Loucy (cell line): ENCODE results near the gene PCCA.
A peak's percentile ranks its signal among the peaks of the same experiment; 100 is the strongest.
"Not testable (repeated sequence)": the region's sequence is repeated elsewhere in the genome, so short reads cannot be mapped to it uniquely, and the experiment has no call there.

ENCODE experiments used
- H2AFZ ChIP-seq: fragments of 200-600 bp; sonication (generic); 2 replicates; pipeline ENCODE4 v1.6.0; 2016; ENCODE audit warnings: antibody characterized with exemption, mild to moderate bottlenecking, low read length, moderate library complexity
- H3F3A ChIP-seq: fragments of 200-600 bp; 2 replicates; pipeline ENCODE4 v1.6.0; 2016; ENCODE audit warnings: antibody characterized with exemption, low read depth, mild to moderate bottlenecking
- H3K27me3 ChIP-seq: fragments of 200-600 bp; sonication (generic); 2 replicates; pipeline ENCODE4 v1.6.1; 2014; ENCODE audit warnings: low read length, mild to moderate bottlenecking; ENCODE audit not compliant: insufficient read depth, poor library complexity, severe bottlenecking
- H3K36me3 ChIP-seq: fragments of 200-600 bp; sonication (generic); 2 replicates; pipeline ENCODE4 v1.6.1; 2016; ENCODE audit warnings: low read length; ENCODE audit not compliant: insufficient read depth
- H3K4me1 ChIP-seq: fragments of 200-600 bp; sonication (generic); 2 replicates; pipeline ENCODE4 v1.5.1; 2014; ENCODE audit warnings: low read length, mild to moderate bottlenecking; ENCODE audit not compliant: insufficient read depth, poor library complexity, severe bottlenecking
- H3K4me2 ChIP-seq: fragments of 200-600 bp; sonication (generic); 2 replicates; pipeline ENCODE4 v1.6.0; 2014; ENCODE audit warnings: antibody characterized with exemption, low read length, low read depth, mild to moderate bottlenecking; ENCODE audit not compliant: poor library complexity, severe bottlenecking
- H3K4me3 ChIP-seq: fragments of 200-600 bp; sonication (generic); 2 replicates; pipeline ENCODE4 v1.5.1; 2014; ENCODE audit warnings: low read length, mild to moderate bottlenecking, mixed read lengths; ENCODE audit not compliant: poor library complexity, severe bottlenecking
- H3K79me2 ChIP-seq: fragments of 200-600 bp; sonication (generic); 2 replicates; pipeline ENCODE4 v1.6.1; 2014; ENCODE audit warnings: low read length; ENCODE audit not compliant: insufficient read depth
- H3K9ac ChIP-seq: fragments of 200-600 bp; sonication (generic); 2 replicates; pipeline ENCODE4 v1.6.0; 2014; ENCODE audit warnings: mild to moderate bottlenecking, low read depth, low read length, moderate library complexity; ENCODE audit not compliant: poor library complexity, severe bottlenecking
- H3K9me2 ChIP-seq: fragments of 200-600 bp; sonication (generic); replicated peaks from 2 replicates; pipeline ENCODE4 v1.6.1; 2016; ENCODE audit warnings: low read depth, low read length, mixed read lengths
- H3K9me3 ChIP-seq: fragments of 200-600 bp; sonication (generic); 2 replicates; pipeline ENCODE4 v1.6.1; 2014; ENCODE audit warnings: mild to moderate bottlenecking, antibody characterized with exemption, low read length, low read depth; ENCODE audit not compliant: insufficient read depth
- H4K20me1 ChIP-seq: fragments of 200-600 bp; sonication (generic); 2 replicates; pipeline ENCODE4 v1.6.0; 2014; ENCODE audit warnings: antibody characterized with exemption, low read length, mild to moderate bottlenecking; ENCODE audit not compliant: insufficient read depth, poor library complexity, severe bottlenecking
- CTCF ChIP-seq: fragments of 200-600 bp; sonication (generic); conservative IDR thresholded peaks from 2 replicates; pipeline ENCODE4 v1.5.1; 2014; ENCODE audit warnings: mild to moderate bottlenecking, antibody characterized with exemption, low read length
- EZH2phosphoT487 ChIP-seq: fragments of 200-600 bp; IDR thresholded peaks from 2 replicates; pipeline ENCODE4 v1.6.1; 2018; ENCODE audit warnings: antibody characterized with exemption, mild to moderate bottlenecking, moderate library complexity, borderline replicate concordance

The PCCA gene

DNA sequence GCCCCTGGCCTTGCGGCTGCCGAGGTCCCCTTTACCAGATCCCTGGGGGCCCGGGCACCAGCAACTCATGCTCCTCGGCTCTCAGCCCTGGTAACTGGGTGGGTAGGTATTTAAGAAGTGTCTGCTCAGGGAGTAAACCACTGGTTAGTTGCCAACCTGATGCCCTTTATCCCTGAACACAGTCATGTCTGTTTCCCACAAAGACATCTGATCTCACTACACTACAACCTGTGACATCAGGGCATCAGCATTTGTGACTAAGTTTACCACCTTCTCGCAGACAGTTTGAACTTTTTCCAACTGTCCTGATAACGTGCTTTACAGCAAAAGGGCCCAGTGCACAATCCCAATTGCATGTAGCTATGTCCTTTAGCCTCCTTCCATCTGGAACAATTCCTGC is 477.6 kb downstream of the PCCA start:
- Histone ChIP-seq H3K9ac (no peak overlapping the region), H3K9me2 (no peaks in the 10 kb centered on the region), H3F3A (no peaks in the 10 kb centered on the region), H3K4me2 (no peak overlapping the region), H3K9me3 (no peaks in the 10 kb centered on the region), H3K4me3 (no peak overlapping the region), H3K36me3 (no peaks in the 10 kb centered on the region), H4K20me1 (no peaks in the 10 kb centered on the region), H3K27me3 (no peaks in the 10 kb centered on the region), H3K79me2 (no peaks in the 10 kb centered on the region), H3K4me1 (no peaks in the 10 kb centered on the region), H2AFZ (no peak overlapping the region)
- TF ChIP-seq EZH2phosphoT487 (no peak), CTCF (no peak)

DNA sequence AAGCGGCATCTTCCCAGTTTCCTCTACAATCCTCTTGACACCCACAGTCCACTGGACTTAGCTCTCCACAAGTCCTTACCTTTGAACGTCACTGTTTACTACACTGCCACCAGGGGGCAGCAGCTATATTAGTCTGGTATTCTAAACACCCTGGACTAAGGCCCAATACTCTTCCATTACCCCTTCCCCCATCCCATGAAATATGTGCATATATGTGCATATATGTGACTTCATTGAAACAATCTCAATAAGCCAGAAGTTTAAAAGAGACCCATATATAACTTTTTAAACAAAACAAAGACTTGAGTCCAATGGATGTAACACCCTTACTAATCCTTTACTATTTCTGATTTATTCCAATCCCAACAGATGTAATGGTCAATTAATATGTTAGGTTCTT is 484.2 kb downstream of the PCCA start:
- no peaks in the 10 kb centered on the region for H3F3A ChIP-seq
- no peak overlapping the region for H2AFZ ChIP-seq
- H3K36me3 ChIP-seq: no peaks in the 10 kb centered on the region
- no peak overlapping the region for H3K4me2 ChIP-seq
- H3K4me3 ChIP-seq: no peak overlapping the region
- H3K79me2 ChIP-seq: no peaks in the 10 kb centered on the region
- no peaks in the 10 kb centered on the region for H3K27me3 ChIP-seq
- H3K9ac ChIP-seq: no peak overlapping the region
- no peaks in the 10 kb centered on the region for H3K9me2 ChIP-seq
- H3K9me3 ChIP-seq: no peaks in the 10 kb centered on the region
- TF ChIP-seq EZH2phosphoT487 (no peak), CTCF (peak; percentile 91)
- no peaks in the 10 kb centered on the region for H3K4me1 ChIP-seq
- H4K20me1 ChIP-seq: no peaks in the 10 kb centered on the region

DNA sequence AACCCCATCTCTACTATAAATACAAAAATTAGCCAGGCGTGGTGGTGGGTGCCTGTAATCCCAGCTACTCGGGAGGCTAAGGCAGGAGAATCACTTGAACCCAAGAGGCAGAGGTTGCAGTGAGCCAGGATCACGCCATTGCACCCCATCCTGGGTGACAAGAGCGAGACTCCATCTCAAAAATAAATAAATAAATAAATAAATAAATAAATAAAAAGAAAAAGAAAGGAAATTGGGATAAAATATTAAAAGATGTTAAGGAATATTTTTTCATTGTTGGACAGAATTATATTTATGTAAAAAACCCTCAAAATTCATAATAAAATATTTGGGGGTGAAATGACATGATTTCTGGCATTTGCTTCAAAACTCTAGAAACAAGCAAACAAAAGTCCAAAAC is 488.3 kb downstream of the PCCA start:
- not testable (repeated sequence) for H3F3A ChIP-seq, H3K79me2 ChIP-seq, H3K27me3 ChIP-seq, H4K20me1 ChIP-seq, H3K4me1 ChIP-seq, H3K4me2 ChIP-seq, H3K36me3 ChIP-seq, H3K9ac ChIP-seq, H3K9me3 ChIP-seq, H2AFZ ChIP-seq, H3K9me2 ChIP-seq, H3K4me3 ChIP-seq
